HCT116 (cell line): ENCODE data around the gene ANKRD16.

Experiments
- POLR2A ChIP-seq: IDR thresholded peaks from 2 replicates; pipeline ENCODE4 v1.7.0; 2011; ENCODE audit warnings: borderline replicate concordance; ENCODE audit not compliant: insufficient read depth, insufficient read length; ENCODE audit errors: extremely low read depth
- POLR2AphosphoS5 ChIP-seq: IDR thresholded peaks from 2 replicates; pipeline ENCODE4 v1.6.1; 2011; ENCODE audit warnings: mild to moderate bottlenecking, low read depth, low read length, moderate library complexity
- TF ChIP-seq, protein P1 (sequence below), 3 experiments: fragments of 200-600 bp in 1 of 3; sonication (generic) in 1 of 3; IDR thresholded peaks in 2 of 3; conservative IDR thresholded peaks in 1 of 3; 2 replicates each; pipeline ENCODE4 v1.5.1; 2012 to 2017; ENCODE audit warnings: low read depth in 2 of 3, low read length in 2 of 3, antibody characterized with exemption in 1 of 3, borderline replicate concordance in 1 of 3, control low read depth in 1 of 3, mild to moderate bottlenecking in 1 of 3, mixed read lengths in 1 of 3, mixed run types in 1 of 3, moderate library complexity in 1 of 3; ENCODE audit not compliant: insufficient read depth in 1 of 3

DNA sequence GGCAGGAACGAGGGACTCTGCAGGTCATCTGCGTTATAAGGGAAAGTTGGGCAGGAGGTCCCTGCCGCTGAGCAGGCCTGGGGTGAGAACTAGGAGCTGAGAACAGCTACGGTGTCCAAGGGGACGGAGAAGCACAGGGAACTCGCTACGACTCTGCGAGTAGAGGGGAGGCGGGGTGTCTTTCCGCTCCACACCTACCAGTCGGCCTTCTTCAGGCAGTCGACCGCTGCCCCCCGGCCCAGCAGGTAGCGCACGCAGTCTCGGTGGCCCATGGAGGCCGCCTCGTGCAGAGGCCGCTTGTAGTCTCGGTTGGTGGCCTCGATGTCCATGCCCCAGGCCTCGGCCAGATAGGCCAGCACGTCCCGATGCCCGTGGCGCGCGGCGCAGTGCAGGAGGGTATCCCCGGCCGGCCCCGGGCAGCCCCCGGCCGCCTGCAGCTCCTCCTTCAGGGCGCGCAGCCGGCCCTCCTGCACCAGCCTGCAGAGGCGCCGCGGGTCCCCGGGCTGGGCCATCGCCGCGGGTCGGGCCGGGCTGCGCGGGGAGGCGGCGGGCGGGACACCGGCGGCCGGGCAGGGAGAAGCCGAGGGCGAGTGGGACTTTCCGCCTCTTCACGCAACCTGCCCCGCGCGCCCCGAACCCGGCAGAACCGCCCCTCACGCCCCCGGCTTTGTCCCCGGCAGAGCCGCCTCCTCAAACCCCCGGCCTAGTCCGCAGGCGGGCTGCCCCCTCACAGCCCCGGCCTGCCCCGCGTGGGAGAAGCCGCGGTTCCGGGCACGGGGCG, 660 bp downstream of the ANKRD16 start:
- TF ChIP-seq POLR2A, result no peak
- TF ChIP-seq, protein P1, sequence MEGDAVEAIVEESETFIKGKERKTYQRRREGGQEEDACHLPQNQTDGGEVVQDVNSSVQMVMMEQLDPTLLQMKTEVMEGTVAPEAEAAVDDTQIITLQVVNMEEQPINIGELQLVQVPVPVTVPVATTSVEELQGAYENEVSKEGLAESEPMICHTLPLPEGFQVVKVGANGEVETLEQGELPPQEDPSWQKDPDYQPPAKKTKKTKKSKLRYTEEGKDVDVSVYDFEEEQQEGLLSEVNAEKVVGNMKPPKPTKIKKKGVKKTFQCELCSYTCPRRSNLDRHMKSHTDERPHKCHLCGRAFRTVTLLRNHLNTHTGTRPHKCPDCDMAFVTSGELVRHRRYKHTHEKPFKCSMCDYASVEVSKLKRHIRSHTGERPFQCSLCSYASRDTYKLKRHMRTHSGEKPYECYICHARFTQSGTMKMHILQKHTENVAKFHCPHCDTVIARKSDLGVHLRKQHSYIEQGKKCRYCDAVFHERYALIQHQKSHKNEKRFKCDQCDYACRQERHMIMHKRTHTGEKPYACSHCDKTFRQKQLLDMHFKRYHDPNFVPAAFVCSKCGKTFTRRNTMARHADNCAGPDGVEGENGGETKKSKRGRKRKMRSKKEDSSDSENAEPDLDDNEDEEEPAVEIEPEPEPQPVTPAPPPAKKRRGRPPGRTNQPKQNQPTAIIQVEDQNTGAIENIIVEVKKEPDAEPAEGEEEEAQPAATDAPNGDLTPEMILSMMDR (IDR thresholded peaks at IDR 0.05 in 2 of 3, conservative IDR thresholded peaks at IDR 0.05 in 1 of 3; ENCODE audit: borderline replicate concordance in 1 of 3, insufficient read depth in 1 of 3, low read depth in 2 of 3, low read length in 2 of 3), result no peak
- TF ChIP-seq POLR2AphosphoS5, result no peak
